Suprapubic skin (tissue), 4 donors: ENCODE data around the gene EYA2. TPM values are rescaled to one million over a fixed set of nuclear protein-coding genes. Genes with fewer than 3 reads are reported as not detected.

Source experiments
- DNase-seq, 2 donors: peaks; one replicate each; pipeline ENCODE4 v3.0.0-alpha.2; 2019; ENCODE audit warnings: low spot score in 2 of 2
- H3K27ac ChIP-seq: fragments of 200-600 bp; sonication (generic); one replicate; pipeline ENCODE4 v1.5.1; 2019
- H3K27me3 ChIP-seq: fragments of 200-600 bp; sonication (generic); one replicate; pipeline ENCODE4 v1.5.1; 2019
- H3K36me3 ChIP-seq: fragments of 200-600 bp; sonication (generic); one replicate; pipeline ENCODE4 v1.5.1; 2019
- H3K4me1 ChIP-seq: fragments of 200-600 bp; sonication (generic); one replicate; pipeline ENCODE4 v1.5.1; 2019
- H3K4me3 ChIP-seq: fragments of 200-600 bp; sonication (generic); one replicate; pipeline ENCODE4 v1.5.1; 2019; ENCODE audit warnings: mild to moderate bottlenecking
- H3K9me3 ChIP-seq: fragments of 200-600 bp; sonication (generic); one replicate; pipeline ENCODE4 v1.5.1; 2019
- CTCF ChIP-seq, 2 donors: fragments of 200-600 bp in 1 of 2; fragments of 450-650 bp in 1 of 2; sonication (generic) in 1 of 2; IDR thresholded peaks; one replicate each; pipeline ENCODE4 v1.5.1; 2016 to 2019; ENCODE audit warnings: antibody characterized with exemption in 2 of 2, mild to moderate bottlenecking in 1 of 2, moderate library complexity in 1 of 2
- EP300 ChIP-seq: sonication (generic); formaldehyde crosslinking; IDR thresholded peaks from one replicate; pipeline ENCODE4 v1.6.1; 2017; ENCODE audit warnings: antibody characterized with exemption
- POLR2A ChIP-seq, 2 donors: fragments of 450-650 bp; IDR thresholded peaks; one replicate each; pipeline ENCODE4 v1.6.1; 2017; ENCODE audit warnings: antibody characterized with exemption in 2 of 2, mild to moderate bottlenecking in 2 of 2, moderate library complexity in 2 of 2
- POLR2AphosphoS5 ChIP-seq, 3 donors: sonication (generic); formaldehyde crosslinking; IDR thresholded peaks; one replicate each; pipeline ENCODE4 v1.6.1; 2017; ENCODE audit warnings: antibody characterized with exemption in 3 of 3
- WGBS: methylation state at CpG from one replicate; pipeline ENCODE4 v1.1.5; 2018; 5-methylcytosine and 5-hydroxymethylcytosine counted together
- total RNA-seq, 4 donors: library from RNA; depleted of rRNA; stranded (reverse); fragments of >200 nt; gene quantifications; one replicate each; pipeline ENCODE4 v1.1.0, GENCODE V29; 2016

Gene EYA2
- total RNA-seq, 4 donors from 2014 or later, result 2.3 to 4.0 (median 3.3) TPM

DNA sequence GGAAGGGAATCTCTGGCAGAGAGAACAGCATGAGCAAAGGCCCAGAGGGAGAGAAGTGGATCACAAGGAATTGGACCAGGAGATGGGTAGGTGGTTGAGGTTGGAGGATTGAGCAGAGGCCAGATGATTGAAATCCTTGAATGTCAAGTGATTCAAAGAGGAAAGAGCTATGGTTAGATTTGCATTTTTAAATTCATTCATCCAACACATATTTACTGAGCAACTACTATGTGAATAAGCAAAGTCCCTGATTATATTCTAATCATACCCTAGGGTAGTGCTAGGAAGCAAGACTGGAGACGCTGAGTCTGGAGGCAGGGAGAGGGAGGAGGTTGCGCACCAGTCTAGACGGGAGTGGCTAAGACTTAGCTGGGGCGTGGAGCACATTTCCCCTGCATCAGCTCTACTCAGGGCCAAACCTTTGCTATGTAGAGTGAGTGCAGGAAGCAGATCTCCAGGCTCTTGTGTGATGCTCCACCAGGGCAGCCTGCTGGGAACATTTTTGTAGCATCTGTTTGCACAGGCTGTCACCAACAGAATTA is 40.2 kb downstream of the EYA2 start:
- DNase-seq, result no peak
- H3K36me3 ChIP-seq, result no peaks in the 10 kb centered on the region
- TF ChIP-seq CTCF (IDR thresholded peaks at IDR 0.05) (no peak), POLR2AphosphoS5 (IDR thresholded peaks at IDR 0.05) (no peak), POLR2A (IDR thresholded peaks at IDR 0.05) (no peak), EP300 (no peak)
- no peak overlapping the region for H3K27ac ChIP-seq
- no peak overlapping the region for H3K4me3 ChIP-seq
- H3K9me3 ChIP-seq, result no peaks in the 10 kb centered on the region
- no peaks in the 10 kb centered on the region for H3K27me3 ChIP-seq
- H3K4me1 ChIP-seq, result peaks cover 19% of the 10 kb centered on the region
- WGBS, result 42% methylated on average over 4 of the region's 4 CpGs

- 75% methylated on average over 9 of the region's 9 CpGs for WGBS
- TF ChIP-seq CTCF (IDR thresholded peaks at IDR 0.05), result no peak
- TF ChIP-seq EP300, result no peak
- TF ChIP-seq POLR2A (IDR thresholded peaks at IDR 0.05), result no peak
- TF ChIP-seq POLR2AphosphoS5 (IDR thresholded peaks at IDR 0.05), result no peak
- Histone ChIP-seq H3K4me3 (no peak overlapping the region), H3K4me1 (peaks cover 13% of the 10 kb centered on the region), H3K36me3 (no peaks in the 10 kb centered on the region), H3K27ac (no peak overlapping the region), H3K27me3 (no peaks in the 10 kb centered on the region), H3K9me3 (no peaks in the 10 kb centered on the region)
- no peak for DNase-seq
Observed at GRCh38 chr20:46935394-46936017, 40.9 kb downstream of the EYA2 start.

- H3K4me3 ChIP-seq, result no peak overlapping the region
- WGBS, result 82% methylated on average over 18 of the region's 18 CpGs
- peaks cover 7% of the 10 kb centered on the region for H3K4me1 ChIP-seq
- no peaks in the 10 kb centered on the region for H3K36me3 ChIP-seq
- H3K27me3 ChIP-seq, result no peaks in the 10 kb centered on the region
- no peak for DNase-seq
- no peak overlapping the region for H3K27ac ChIP-seq
- no peak for TF ChIP-seq POLR2AphosphoS5 (IDR thresholded peaks at IDR 0.05)
- no peaks in the 10 kb centered on the region for H3K9me3 ChIP-seq
Observed at GRCh38 chr20:46936415-46937156, 41.9 kb downstream of the EYA2 start.

- TF ChIP-seq POLR2A (IDR thresholded peaks at IDR 0.05), result no peak
- TF ChIP-seq EP300, result no peak
- TF ChIP-seq POLR2AphosphoS5 (IDR thresholded peaks at IDR 0.05), result no peak
- no peak for TF ChIP-seq CTCF (IDR thresholded peaks at IDR 0.05)
- H3K4me1 ChIP-seq, result peaks cover 7% of the 10 kb centered on the region
- no peak for DNase-seq
- H3K27me3 ChIP-seq, result no peaks in the 10 kb centered on the region
- WGBS, result 78% methylated on average over 4 of the region's 4 CpGs
- H3K9me3 ChIP-seq, result no peaks in the 10 kb centered on the region
- no peaks in the 10 kb centered on the region for H3K36me3 ChIP-seq
- H3K27ac ChIP-seq, result no peak overlapping the region
- no peak overlapping the region for H3K4me3 ChIP-seq
Observed at GRCh38 chr20:46937157-46937523, 42.5 kb downstream of the EYA2 start.

DNA sequence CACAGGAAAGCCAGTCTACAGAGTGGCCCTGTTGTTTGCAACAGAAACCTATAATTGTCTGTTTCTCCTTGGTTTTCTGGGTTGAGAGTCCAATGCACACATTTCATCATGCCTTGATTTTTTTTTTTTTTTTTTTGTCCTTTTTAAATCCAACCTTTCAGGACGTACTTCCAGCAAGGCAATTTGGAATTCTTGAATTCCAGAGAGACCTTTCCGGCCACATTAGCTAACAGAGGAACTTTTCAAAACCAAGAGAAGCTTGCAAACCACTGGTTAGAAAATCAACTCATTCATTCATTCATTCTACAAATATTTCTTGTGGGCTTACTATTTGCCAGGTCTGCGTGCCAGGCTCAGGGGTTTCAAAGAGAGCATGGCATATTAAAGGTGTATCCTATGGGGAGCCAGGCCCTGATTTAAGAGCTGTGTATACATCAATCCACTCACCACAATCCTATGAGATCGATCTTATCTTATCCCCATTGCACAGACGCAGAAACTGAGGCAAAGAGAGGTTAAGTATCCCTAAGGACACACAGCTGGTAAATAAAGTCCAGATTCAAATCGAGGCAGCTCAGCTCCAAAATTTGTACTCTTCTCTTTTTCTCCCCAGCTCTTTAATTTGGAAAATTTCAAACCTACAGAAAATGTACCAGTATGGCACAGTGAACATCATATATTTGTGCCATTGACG is 43.0 kb downstream of the EYA2 start:
- TF ChIP-seq EP300 (no peak), POLR2A (IDR thresholded peaks at IDR 0.05) (no peak), POLR2AphosphoS5 (IDR thresholded peaks at IDR 0.05) (no peak), CTCF (IDR thresholded peaks at IDR 0.05) (no peak)
- no peak overlapping the region for H3K4me3 ChIP-seq
- H3K27me3 ChIP-seq, result no peaks in the 10 kb centered on the region
- H3K27ac ChIP-seq, result no peak overlapping the region
- H3K9me3 ChIP-seq, result no peaks in the 10 kb centered on the region
- WGBS, result 85% methylated on average over 7 of the region's 7 CpGs
- H3K36me3 ChIP-seq, result no peaks in the 10 kb centered on the region
- peaks cover 2% of the 10 kb centered on the region for H3K4me1 ChIP-seq
- DNase-seq, result no peak
